ENCODE results near the gene KLHDC9.
"Not testable (repeated sequence)": the region's sequence is repeated elsewhere in the genome, so short reads cannot be mapped to it uniquely, and the experiment has no call there.

DNA sequence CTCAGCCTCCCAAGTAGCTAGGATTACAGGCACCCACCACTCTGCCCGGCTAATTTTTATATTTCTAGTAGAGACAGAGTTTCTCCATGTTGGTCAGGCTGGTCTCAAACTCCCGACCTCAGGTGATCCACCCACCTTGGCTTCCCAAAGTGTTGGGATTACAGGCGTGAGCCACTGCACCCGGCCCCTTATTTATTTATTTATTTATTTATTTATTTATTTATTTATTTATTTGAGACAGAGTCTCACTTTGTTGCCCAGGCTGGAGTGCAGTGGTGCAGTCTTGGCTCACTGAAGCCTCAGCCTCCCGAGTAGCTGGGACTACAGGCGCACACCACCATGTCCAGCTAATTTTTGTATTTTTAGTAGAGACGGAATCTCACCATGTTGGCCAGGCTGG is 32.5 kb upstream of the KLHDC9 start:
- TF ChIP-seq, protein P1, sequence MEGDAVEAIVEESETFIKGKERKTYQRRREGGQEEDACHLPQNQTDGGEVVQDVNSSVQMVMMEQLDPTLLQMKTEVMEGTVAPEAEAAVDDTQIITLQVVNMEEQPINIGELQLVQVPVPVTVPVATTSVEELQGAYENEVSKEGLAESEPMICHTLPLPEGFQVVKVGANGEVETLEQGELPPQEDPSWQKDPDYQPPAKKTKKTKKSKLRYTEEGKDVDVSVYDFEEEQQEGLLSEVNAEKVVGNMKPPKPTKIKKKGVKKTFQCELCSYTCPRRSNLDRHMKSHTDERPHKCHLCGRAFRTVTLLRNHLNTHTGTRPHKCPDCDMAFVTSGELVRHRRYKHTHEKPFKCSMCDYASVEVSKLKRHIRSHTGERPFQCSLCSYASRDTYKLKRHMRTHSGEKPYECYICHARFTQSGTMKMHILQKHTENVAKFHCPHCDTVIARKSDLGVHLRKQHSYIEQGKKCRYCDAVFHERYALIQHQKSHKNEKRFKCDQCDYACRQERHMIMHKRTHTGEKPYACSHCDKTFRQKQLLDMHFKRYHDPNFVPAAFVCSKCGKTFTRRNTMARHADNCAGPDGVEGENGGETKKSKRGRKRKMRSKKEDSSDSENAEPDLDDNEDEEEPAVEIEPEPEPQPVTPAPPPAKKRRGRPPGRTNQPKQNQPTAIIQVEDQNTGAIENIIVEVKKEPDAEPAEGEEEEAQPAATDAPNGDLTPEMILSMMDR (conservative IDR thresholded peaks at IDR 0.05 in 1 of 2, IDR thresholded peaks at IDR 0.05 in 1 of 2; ENCODE audit: extremely low read depth in 1 of 2, insufficient read depth in 1 of 2, low read depth in 1 of 2, low read length in 2 of 2) = not testable (repeated sequence)
- TF ChIP-seq EZH2 (IDR thresholded peaks at IDR 0.05; ENCODE audit: borderline replicate concordance, low read length) = not testable (repeated sequence)
